G401 (cell line): ENCODE results near the gene DHX9. TPM values are rescaled to one million over a fixed set of nuclear protein-coding genes. Genes with fewer than 3 reads are reported as not detected.
"Not testable (repeated sequence)": the region's sequence is repeated elsewhere in the genome, so short reads cannot be mapped to it uniquely, and the experiment has no call there.

Experiments used
- DNase-seq: peaks from one replicate; pipeline ENCODE4 v3.0.0-alpha.2; 2015; ENCODE audit warnings: low spot score
- in situ Hi-C: cut with HindIII; loops from 2 replicates; pipeline ENCODE4 v1.10.0; 2016; ENCODE audit warnings: low sequenced_read_pairs, mixed read lengths
- total RNA-seq: library from RNA; depleted of rRNA; stranded (reverse); fragments of >200 nt; shearing (Covaris generic); gene quantifications from 2 replicates; pipeline ENCODE4 v1.2.3, GENCODE V29; 2014

The DHX9 gene
- total RNA-seq, 1 experiment from 2014 or later: 290 TPM

DNA sequence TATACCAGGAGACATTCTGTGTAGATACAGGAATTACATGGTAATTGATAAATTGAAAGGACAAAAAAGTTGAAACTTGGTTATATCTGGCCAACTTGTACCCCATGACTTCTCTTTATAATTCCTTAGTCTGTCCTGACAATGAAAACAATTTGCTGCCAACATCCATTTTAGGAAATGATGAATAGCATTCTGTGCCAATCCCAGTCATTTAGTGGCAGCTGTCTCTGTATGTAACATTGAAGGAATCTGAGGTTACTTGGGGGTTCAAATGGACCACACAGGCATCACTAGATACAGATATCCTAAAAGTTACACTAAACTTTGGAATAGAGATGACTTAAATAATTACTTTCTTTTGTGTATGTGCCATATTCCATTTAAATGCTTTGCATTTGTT is 38.2 kb downstream of the DHX9 start:
- no peak for DNase-seq
- in situ Hi-C loops: no loop called here

DNA sequence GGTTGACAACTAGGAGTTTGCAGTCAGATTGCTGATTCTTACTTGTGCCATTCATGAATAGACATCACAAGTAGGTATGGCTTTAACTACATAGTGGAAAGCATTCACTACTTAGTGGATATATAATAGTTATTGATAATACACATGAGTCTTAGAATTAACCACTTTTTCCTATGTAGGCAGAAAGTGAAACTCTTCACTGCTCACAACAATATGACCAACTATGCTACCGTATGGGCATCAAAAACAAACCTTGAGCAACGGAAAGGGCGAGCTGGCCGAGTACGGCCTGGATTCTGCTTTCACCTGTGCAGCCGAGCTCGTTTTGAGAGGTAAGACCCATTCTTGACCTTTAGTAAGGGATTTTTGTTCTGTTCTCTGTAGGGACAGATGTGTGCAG is 38.7 kb downstream of the DHX9 start:
- no peak for DNase-seq
- in situ Hi-C loops: no loop called here

DNA sequence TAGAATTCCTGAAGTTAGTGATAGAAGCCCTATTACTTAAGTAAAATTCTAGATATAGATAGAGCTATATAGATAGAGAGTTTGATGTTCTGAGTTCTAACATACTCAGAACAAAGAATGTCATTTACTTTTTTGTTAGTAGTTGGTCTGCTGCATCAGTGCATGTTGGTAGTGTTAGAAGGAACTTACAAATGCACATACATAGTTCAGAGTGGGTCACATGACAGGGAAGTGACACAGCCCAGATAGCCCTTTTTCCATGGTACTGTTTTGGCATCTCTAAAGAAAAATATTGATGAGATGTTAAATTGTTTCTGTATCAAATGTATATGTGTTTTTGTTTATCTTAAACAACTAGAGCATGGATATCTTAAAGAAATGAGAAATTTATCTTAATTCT is 45.7 kb downstream of the DHX9 start:
- in situ Hi-C loops: no loop called here

DNA sequence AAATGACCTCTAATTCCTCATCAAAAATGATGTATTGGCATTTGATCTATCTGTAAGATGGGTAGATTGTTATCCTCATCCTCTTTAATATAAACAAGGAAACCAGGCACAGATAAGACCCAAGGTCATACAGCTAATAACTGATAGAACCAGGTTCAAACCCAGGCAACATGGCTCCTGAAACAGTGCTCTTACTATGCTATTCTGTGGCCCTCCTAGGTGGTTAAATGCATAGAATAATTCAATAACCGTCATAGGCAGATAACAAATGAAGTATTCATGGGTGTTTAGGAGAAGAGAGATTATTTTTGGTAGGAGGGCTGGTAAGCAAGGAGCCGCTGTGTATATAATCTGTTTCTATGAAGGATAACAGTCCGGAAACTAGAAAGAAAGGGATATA is 46.4 kb downstream of the DHX9 start:
- in situ Hi-C loops: no loop called here
- DNase-seq: no peak

More for the DNA sequence above, 45.7 kb downstream of the DHX9 start:
- no peak for DNase-seq

DNA sequence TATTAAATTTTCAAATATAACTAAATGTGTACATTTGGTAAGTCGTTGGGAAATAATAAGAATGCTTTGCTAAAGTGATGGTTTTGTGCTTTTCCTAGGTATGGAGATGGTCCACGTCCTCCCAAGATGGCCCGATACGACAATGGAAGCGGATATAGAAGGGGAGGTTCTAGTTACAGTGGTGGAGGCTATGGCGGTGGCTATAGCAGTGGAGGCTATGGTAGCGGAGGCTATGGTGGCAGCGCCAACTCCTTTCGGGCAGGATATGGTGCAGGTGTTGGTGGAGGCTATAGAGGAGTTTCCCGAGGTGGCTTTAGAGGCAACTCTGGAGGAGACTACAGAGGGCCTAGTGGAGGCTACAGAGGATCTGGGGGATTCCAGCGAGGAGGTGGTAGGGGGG is 47.8 kb downstream of the DHX9 start:
- in situ Hi-C loops: no loop called here
- no peak for DNase-seq

DNA sequence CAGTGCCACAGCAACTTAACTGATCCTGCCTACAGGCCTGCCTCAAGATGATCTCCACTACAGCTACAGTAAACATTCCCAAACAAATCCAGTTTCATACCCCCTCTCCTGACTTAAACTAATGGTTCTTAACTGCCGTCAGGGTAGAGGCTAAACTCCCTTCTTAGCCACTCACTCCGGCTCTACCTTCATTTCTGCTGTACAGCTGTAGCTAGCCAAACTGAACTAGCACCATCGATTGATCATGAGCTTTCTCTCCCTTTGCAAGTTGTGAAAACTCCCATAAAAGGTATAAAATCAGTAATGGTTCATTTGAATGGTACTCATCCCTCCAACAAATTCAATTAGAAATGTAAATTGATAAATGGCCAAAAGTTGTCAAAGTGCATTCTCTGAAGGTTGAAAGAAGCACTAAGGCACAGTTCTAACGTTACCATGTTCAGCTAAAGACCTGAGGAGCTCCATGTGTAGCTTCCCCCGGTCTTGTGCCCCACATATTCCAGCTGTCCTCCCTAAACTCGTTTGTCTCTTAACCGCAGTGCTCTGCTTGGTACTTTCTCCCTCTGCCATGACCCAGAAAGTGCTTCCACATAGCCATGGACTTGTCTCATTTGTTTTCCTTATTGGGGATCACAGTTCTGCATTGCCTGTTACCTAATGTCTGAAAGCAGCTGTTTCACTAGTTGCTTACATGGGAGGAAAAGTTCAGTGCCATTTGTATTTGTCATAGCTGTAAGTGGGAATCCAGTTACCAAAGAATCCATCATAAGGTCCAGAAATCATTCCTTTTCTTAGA is 49.8 kb downstream of the DHX9 start:
- in situ Hi-C loops: no loop called here
- DNase-seq: peak; percentile 16

DNA sequence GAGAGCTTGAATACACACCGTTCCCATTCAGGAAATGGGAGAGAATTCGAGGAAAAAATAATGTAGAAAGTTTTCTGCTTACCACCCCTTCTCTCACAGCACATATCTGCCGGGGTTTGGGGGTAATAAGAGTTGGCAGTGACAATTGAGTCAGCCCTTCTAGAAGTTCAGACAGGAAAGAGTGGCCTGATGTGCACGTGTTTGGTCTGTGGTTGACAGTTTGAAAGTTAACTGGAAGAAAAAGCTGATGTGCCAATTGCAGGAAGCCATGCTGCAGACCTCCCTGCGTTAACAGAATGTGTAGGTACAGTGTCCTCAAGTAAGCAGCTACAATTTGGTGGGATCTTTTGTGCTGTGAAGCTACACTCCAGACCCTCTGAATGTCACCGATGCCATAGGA is 50.9 kb downstream of the DHX9 start:
- in situ Hi-C loops: no loop called here
- peak; percentile 6 for DNase-seq

DNA sequence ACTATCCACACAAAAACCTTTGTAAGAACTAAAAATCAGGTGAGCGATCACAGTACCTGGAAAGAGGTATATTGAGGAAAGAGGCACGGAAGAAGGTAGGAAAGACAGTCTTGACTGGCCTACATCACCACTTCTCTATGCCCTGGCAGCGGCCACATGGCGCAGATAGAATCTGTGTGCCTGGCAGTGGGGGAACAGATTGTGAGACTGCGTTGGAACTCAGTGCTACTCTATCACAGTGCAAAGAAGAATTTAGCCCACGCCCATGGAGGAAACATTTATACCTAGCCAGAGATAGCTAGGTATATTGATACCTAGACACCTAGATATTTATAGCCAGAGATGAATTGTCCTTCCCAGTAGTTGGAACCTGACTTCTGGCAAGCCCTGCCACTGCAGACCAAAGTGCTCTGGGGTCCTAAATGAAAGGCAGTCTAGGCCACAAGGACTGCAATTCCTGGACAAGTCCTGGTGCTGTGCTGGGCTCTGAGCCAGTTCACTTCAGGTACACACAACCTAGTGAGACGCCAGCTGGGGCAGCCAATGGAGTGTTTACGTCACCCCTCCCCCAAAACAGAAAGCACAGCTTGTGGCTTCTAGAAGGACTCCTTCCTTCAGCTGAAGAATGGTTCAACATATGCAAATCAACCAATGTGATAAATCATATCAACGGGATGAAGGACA is 51.9 kb downstream of the DHX9 start:
- DNase-seq: peak; percentile 73
- in situ Hi-C loops: no loop called here

DNA sequence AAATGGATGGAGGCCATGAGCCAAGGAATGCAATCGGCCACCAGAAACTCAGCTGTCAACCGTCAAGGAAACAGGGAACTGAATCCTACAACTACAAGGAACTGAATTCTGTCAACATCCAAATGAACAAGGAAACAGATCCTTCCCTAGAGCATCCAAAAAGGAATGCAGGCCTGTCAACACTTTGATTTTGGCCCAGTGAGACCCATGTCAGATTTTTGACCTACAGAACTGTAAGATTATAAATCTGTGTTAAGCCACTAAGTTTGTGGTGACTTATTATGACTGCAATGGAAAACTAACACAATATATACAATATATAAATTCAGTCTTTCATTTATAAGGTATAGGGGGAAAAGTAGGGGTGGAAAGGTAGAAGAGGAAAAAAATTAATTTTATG is 58.5 kb downstream of the DHX9 start:
- no peak for DNase-seq
- in situ Hi-C loops: no loop called here

DNA sequence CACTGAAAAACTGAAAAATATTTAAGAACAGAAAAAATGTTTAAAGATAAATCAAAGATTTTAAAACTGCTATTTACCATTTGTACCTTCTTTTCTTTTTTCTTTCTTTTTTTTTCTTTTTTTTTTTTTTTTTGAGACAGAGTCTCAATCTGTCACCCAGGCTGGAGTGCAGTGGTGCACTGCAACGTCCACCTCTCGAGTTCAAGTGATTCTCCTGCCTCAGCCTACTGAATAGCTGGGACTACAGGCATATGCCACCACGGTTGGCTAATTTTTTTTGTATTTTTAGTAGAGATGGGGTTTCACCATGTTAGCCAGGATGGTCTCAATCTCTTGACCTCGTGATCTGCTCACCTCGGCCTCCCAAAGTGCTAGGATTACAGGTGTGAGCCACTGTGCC is 62.8 kb downstream of the DHX9 start:
- DNase-seq, in situ Hi-C loops: not testable (repeated sequence)

DNA sequence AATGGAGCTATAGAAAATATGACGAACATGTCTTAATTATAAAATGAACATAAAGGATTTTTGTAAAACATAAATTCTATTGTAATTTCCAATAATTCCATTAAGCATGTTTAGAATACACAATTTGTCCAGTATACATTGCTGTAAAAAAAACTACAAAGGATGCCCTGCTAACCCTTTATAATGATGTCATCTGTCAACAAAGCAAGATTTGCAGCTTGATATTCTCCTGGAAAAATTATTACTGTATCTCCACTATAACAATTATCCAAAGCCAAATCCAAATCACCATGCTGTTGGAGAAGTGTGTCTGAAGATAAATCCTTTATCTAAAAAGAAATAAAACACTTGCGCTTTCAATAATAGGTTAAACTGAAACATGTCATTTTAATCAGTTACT is 66.2 kb downstream of the DHX9 start:
- in situ Hi-C loops: no loop called here
- DNase-seq: no peak

DNA sequence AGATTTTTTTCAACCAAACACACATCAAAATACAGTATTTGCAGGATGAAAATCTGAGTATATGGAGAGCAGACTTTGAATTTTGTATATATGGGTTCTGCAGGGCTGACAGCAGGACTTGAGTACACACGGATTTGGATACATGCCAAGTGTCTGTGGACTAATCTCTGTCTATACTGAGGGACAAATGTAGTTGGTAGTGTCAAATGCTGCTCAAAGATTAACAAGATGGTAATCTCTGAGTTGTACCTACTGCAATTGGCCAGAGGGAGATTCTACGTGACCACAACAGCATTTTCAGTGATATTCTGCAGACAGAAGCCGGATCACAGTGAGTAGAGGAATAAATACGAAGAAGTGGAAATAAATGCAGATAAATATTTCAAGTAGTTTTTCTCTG is 70.4 kb downstream of the DHX9 start:
- in situ Hi-C loops: no loop called here
- no peak for DNase-seq

DNA sequence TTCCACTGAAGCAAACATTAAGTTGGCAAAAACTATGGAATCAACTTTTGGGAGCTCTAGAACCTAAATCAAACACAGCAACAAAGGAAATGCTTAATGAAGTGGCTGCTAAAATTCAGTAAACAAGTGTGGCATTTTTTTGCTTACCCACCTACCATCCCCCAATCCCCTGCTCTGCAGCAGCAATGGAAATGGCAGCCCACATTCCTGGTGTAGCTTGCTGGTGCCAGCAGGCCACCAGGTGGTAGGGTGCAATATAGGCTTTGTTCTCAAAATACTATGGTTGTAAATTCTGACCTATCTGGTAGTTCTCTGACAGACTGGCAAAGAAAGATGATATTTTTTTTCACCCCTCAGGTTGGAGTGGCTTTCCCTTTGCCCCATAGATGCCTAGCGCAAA is 71.0 kb downstream of the DHX9 start:
- DNase-seq: no peak
- in situ Hi-C loops: no loop called here

DNA sequence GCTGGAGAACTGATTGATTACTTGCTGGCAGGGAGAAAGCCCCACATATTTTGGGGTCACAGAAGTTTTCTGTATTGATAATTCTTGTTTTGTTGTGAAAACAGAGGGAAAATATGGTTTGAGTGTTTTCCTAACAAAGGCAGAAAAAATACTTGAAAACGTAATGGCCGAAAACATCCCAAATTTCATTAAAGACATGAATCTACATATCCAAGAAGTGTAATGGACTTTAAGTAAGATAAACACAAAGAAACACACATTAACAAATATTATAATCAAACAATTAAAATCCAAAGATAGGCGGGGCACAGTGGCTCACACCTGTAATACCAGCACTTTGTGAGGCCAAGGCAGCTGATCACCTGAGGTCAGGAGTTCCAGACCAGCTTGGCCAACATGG is 74.3 kb downstream of the DHX9 start:
- DNase-seq: no peak
- in situ Hi-C loops: no loop called here

DNA sequence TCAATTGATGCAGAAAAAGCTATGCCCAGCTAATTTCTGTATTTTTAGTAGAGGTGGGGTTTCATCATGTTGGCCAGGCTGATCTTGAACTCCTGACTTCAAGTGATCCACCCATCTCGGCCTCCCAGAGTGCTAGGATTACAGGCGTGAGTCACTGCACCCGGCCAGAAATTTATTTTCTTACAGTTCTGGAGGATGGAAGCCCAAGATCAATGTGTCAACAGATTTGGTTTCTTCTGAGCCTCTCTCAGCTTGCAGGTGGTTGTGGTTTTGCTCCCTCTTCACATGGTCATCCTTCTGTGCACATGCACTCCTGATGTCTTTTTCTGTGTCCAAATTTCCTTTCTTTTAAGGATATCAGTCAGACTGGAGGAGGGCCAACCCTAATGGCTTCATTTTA is 78.2 kb downstream of the DHX9 start:
- no peak for DNase-seq
- in situ Hi-C loops: no loop called here

DNA sequence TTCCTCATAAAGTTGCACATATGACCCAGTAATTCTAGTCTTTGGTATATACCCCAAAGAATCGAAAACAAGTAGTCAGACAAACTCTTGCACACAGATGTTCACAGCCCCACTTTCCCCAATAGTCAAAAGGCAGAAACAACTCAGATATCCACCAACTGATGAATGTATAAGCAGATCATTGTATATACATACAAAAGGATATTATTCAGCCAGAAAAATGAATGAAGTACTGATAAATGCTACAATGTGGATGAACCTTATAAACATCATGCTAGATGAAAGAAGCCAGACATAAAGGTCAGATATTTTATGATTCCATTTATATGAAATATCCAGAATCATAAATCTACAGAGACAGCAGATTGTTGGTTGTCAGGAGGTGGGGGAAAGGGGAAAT is 86.5 kb downstream of the DHX9 start:
- no peak for DNase-seq
- in situ Hi-C loops: no loop called here

DNA sequence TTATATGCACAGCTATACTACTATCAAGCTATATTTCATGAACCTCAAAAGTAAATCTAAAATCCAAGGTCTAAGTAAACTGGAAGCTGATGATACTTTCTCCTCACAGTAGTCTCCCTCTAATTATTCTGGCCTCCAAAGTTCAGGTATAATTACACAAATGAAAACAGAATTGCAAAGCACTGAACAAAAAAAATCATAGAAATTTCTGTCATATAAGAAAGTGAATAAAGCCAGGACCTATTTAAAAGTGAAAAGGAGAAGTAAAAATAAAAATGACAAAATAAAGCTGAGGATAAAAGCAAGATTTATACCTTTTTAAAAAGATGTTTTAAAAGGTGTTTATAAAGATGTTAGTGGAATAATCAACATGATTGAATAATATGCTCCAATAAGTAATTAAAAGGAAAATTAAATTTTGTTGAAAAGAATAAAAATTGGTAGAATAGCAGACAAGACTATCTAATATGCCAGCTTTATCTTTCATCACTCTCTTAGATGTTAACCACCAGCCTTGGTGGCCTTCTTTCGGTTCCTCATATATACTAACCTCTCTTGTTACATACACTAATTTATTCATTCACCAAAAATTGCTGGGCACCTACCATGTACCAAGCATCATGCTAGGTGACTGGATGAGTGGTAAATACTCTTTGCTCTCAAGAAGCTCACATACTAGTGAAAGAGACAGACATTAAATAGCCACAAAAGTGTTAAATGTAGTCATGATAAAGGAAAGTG is 88.7 kb downstream of the DHX9 start:
- in situ Hi-C loops: no loop called here
- no peak for DNase-seq

DNA sequence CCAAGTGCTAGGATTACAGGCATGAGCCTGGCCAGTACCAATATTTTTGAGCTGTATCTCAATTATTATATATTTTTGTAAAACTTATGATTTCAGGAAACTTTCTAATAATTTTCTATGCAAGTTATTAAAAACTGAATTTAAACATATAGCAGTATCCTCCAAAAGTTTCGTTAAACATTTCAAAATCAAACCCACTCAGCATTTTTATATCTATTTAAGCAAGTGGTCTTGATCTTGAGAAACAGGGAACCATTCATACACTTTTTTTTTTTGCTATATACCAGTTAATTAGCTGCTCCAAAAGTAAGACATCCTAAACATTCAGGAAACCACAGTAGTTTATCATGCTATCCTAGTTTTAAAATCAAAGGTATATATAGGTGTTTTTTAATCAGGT is 91.8 kb downstream of the DHX9 start:
- in situ Hi-C loops: no loop called here
- DNase-seq: no peak

DNA sequence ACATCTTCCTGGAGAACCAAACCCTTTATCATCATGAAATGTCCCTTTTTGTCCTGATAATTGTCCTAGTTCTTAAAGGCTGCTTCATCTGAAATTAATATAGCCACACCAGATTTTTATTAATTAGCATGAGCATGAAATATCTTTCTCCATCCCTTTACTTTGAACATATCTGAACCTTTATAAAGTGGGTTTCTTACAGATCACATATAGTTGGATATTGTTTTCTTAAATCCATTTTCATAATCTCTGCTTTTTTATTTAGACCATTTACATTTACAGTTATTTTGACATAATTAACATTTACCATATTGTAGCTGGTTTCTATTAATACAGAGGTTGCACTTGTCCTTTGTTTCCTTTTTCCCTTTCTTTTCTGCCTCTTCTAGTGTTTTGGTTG is 96.6 kb downstream of the DHX9 start:
- in situ Hi-C loops: no loop called here
- no peak for DNase-seq
